Sigmoid colon (tissue), 4 donors: Measurements from ENCODE around the gene SLIT3.

Experiments
- CTCF ChIP-seq, 4 experiments: fragments of 450-650 bp in 3 of 4; fragments of 200-600 bp in 1 of 4; IDR thresholded peaks; one replicate each; pipeline ENCODE4 v1.5.1; 2016 to 2019; ENCODE audit warnings: antibody characterized with exemption in 4 of 4, mild to moderate bottlenecking in 3 of 4, moderate library complexity in 2 of 4
- EP300 ChIP-seq, 4 donors: sonication (generic); formaldehyde crosslinking; IDR thresholded peaks; one replicate each; pipeline ENCODE4 v1.6.1; 2017; ENCODE audit warnings: antibody characterized with exemption in 4 of 4
- POLR2A ChIP-seq, 2 donors: fragments of 450-650 bp; IDR thresholded peaks; one replicate each; pipeline ENCODE4 v1.6.1; 2016; ENCODE audit warnings: antibody characterized with exemption in 2 of 2, mild to moderate bottlenecking in 2 of 2, moderate library complexity in 2 of 2
- POLR2AphosphoS5 ChIP-seq, 4 donors: sonication (generic); formaldehyde crosslinking; IDR thresholded peaks; one replicate each; pipeline ENCODE4 v1.6.1; 2017; ENCODE audit warnings: antibody characterized with exemption in 4 of 4

GRCh38 chr5:169318556-169318955 is 17.6 kb upstream of the SLIT3 start:
- TF ChIP-seq CTCF (IDR thresholded peaks at IDR 0.05) (no peak), EP300 (IDR thresholded peaks at IDR 0.05) (no peak), POLR2A (IDR thresholded peaks at IDR 0.05) (no peak), POLR2AphosphoS5 (IDR thresholded peaks at IDR 0.05) (no peak)
